Fibroblast of skin of scalp (primary cell): ENCODE measurements around the gene ACBD3. TPM values are rescaled to one million over a fixed set of nuclear protein-coding genes. Genes with fewer than 3 reads are reported as not detected.
"Not testable (repeated sequence)": the region's sequence is repeated elsewhere in the genome, so short reads cannot be mapped to it uniquely, and the experiment has no call there.

ENCODE experiments used
- DNase-seq: peaks from one replicate; pipeline ENCODE4 v3.0.0-alpha.2; 2013
- polyA plus RNA-seq, 2 experiments: library from polyadenylated mRNA; unstranded; fragments of 120-200 nt; gene quantifications; one replicate each; pipeline ENCODE4 v1.2.1, GENCODE V29; 2013; ENCODE audit not compliant: insufficient read length in 2 of 2

Gene ACBD3
- 62.9 TPM for polyA plus RNA-seq (2013, experiment 1 of 2; ENCODE audit: insufficient read length)
- 66.2 TPM for polyA plus RNA-seq (2013, experiment 2 of 2; ENCODE audit: insufficient read length)

GRCh38 chr1:226186124-226187018 lies at the start of gene ACBD3:
Gene ACBD3, minus strand, starts transcription at chr1:226186741. Its CDS starts 66 bp downstream, at chr1:226186675.
- peak; percentile 90 for DNase-seq

- DNase-seq, result no peak
These were observed 47.3 kb upstream of the ACBD3 start for GRCh38 chr1:226233806-226234205.

DNA sequence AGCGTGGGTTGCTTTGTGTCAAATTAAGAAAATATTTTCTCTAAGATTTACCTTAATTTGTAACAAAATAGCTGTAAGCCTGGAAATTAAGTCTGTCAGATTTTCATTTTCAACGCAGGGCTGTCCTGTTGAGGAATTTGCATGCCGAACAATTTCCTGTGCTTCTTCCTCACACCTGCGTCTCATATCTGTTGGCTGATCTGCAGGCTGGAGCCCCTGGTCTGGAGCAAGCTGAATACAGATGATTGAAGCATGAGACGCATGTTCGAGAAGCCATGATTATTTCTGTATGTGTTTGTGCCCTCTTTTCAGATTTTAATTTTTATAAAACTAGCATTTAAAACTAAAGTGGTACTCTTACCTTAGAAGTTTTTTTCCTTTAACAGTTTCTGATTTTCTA lies 46.8 kb upstream of the ACBD3 start:
- no peak for DNase-seq

DNA sequence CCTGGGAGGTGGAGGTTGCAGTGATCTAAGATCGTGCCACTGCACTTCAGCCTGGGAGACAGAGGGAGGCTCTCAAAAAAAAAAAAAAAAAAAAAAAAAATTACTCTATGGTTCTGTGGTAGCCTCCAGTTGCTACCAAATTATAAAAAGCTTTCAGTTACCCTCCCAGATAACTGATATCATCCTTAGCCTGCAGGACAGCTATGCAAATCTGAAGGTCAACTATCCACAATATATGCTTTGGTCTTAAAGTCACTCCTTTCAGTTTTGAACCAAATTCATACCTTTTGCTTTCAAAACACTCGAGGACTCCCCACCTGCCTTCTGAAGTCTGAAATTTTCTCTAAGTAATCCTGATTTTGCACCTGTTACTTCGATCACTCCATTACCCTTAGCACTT lies 40.1 kb upstream of the ACBD3 start:
- no peak for DNase-seq

- DNase-seq, result no peak
These were observed 37.3 kb upstream of the ACBD3 start for GRCh38 chr1:226223786-226224244.

DNA sequence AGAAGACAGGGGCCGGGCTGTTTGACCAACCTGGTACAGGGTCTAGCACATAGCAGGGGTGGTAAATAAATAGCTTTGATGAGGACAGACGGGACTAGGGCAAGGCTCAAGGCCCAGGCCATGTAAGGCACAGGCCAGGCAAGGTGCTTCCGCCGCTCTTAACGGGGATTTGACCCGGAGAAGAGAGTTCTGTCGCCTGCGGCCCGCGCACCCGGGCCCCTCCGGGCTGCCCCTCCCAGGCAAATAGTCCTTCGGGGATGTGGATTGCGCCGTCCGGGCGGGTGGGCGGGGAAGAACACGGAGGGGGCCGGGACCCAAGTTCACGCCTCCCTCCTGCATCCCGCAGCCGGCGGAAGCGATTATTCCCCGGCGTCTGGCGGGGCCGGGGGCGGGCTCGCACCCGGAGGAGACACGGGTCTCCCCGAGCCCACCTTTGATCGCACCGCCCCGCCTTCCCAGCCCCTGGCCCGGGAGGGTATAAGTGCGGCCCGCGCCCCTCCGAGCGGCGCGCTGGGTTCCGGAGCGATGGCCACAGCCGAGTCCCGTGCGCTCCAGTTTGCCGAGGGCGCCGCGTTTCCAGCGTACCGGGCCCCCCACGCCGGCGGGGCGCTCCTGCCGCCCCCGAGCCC lies 36.7 kb upstream of the ACBD3 start, which contains the start of gene MIXL1:
Gene MIXL1 (plus strand): TSS at position 508 of the 629 bp plus-strand sequence. CDS start 18 bp downstream, at position 526.
- no peak for DNase-seq

DNA sequence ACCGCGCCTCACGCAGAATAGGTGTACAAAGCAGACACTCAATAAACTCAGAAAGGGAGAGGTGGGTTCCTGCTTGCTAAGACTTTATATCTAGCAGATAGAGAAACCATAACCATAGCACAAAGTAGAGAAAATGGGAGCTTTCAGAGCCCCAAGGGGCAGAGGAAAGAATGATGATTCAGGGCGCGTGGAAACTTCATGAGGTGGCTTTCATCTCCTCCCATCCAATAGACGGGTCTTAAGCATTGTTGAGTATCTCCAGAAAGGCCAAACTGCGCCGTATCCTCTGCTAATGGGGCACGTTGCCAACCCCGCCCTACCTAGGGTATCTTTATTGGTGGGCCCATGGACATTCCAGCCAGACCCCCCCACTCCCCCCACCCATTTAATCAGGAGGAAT lies 36.1 kb upstream of the ACBD3 start:
- DNase-seq, result no peak

GRCh38 chr1:226220473-226221189 lies 34.1 kb upstream of the ACBD3 start:
- DNase-seq, result no peak

DNA sequence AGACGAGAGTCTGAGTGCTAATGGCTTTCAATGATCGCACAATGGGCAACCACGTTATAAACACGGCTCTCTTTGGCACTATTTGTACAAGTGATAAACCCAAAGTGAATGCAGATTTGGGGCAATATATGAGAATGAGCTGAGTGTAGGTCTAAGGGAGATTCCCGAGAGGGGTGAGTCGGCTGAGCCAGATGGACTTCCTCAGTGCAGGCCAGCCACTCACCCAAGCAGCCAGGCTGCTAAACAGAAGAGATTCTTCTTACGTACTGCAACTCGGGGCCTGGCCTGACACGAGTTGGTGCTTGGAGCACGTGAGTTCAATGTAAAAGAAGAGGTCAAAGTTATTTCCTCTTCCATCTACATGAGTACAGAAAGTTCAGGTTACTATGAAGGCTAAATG lies 30.7 kb upstream of the ACBD3 start:
- DNase-seq, result no peak

- DNase-seq, result no peak
These were observed 29.5 kb upstream of the ACBD3 start for GRCh38 chr1:226216056-226216455.

DNA sequence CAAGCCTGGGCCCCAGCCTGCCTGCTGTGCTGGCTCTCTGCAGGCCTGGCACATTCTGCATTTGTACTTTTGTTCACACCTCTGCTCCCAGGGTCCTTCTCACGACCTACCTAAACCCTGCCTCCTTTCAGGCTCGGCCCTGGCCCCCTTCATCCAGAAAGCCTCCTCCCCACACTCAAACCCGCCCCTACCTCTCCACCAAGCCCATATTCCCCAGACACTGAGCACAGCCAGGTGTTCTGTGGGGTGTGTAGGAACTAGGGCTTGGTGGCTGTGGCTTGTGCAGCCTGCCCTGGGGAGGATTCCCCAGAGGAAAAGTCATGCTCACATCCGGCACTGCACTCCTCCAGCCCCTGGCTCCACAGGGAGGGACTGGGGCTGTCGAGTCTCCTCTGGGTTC lies 28.7 kb upstream of the ACBD3 start:
- DNase-seq, result no peak

GRCh38 chr1:226212545-226212944 lies 26.0 kb upstream of the ACBD3 start:
- DNase-seq, result no peak

DNA sequence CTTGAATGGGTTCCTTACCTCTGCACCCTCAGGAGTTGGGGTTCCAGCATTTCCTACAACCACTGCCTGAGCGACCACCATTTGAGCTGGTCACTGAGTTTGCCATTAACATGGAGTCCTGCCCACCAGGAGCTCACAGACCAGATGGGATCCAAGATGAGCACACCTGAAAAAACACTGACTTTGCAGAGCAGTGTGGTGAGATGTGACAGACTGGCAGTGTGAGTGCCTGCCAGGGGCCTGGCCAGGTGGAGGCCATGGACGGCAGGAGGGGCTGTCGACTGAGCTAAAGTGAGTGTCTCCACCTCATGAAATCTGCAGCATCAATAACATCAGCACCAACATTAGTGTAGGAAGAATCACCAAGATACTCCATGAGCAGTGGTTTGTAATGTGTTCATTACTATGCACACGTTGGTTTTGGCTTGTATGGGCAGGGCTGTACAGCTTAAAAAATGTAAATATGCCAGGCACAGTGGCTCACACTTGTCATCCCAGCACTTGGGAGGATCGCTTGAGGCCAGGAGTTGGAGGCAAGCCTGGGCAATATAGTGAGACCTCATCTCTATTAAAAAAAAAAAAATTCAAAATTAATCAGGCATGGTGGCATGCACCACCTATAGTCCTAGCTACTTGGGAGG lies 24.8 kb upstream of the ACBD3 start:
- DNase-seq, result no peak

GRCh38 chr1:226210571-226211176 lies 24.1 kb upstream of the ACBD3 start:
- DNase-seq, result no peak

DNA sequence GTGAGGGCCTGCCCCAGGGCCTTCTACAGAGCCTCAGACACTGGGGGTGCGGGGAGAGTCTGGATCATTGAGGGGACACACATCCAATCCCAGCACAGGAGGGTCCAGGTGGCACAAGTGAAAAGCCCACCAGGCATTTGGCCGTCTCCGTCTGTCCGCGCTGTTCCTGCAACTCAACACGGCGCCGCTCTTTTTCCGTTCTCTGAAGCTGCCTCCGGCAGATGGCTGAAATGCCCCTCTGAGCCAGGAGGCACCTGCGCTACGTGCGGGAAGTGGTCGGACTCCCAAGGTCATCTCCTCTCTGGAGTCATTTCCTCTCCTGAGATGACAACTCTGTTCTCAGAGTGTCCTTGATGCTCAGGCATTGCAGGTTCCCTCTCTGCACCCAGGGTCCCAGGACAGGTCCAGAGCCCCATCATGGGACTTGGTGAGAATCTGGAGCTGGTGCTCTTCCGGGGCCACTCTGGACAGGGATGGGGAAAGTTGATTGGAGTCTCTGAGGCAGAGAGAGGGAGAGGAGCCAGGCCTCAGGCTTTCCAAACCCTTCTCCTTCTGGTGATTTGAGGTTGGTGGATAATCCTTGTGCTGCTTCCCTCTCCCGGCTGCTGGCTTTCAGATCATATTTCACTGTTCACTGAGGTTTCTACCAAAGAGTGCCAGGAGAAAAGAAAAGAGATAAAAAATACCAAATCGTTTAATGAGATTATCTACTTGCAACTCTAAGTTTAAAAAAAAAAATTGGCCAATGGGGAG lies 22.9 kb upstream of the ACBD3 start:
- no peak for DNase-seq

GRCh38 chr1:226207048-226207447 lies 20.5 kb upstream of the ACBD3 start:
- DNase-seq, result no peak

- no peak for DNase-seq
These were observed 17.7 kb upstream of the ACBD3 start for GRCh38 chr1:226204198-226204597.

DNA sequence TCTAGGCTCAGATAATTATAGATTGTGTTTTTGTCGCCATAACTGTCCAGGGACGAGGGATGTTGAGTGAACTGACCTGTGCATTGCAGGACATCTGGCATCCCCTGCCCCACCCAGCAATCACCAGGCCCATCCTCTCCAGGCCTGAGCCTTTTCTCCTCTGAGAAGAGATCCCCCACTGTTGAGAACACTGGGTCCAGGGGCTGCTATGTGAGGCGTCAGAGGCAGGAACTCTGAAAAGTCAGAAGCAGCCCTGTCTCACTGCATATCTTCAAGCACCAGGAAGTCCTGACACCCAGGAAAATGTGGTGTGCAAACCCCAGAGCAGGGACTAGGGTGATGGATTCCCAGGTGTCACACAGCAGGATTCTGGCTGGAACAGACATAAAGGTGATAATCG lies 17.1 kb upstream of the ACBD3 start:
- no peak for DNase-seq

- no peak for DNase-seq
These were observed 16.7 kb upstream of the ACBD3 start for GRCh38 chr1:226203240-226203639.

- DNase-seq, result not testable (repeated sequence)
These were observed 16.1 kb upstream of the ACBD3 start for GRCh38 chr1:226202666-226203065.

DNA sequence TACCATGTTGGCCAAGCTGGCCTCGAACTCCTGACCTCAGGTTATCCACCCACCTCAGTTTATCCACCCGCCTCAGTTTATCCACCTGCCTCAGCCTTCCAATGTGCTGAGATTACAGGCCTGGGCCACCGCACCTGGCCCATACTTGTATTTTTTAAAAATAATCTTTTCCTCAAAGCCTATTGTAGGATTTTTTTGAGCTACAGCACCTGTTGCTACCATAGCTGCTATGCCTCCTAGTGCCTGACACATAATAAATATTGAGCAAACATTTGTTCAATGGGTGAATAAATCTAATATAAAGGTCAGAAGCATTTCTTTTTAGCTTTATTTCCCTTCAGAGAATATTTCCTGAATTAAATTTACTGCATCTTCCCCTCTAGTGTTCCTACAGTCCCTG lies 15.7 kb upstream of the ACBD3 start:
- DNase-seq, result no peak
